ENCODE data around the gene CCSER1. TPM values are rescaled to one million over a fixed set of nuclear protein-coding genes. Genes with fewer than 3 reads are reported as not detected.

CCSER1 gene
- total RNA-seq, 2 experiments from 2014 or later: not detected

DNA sequence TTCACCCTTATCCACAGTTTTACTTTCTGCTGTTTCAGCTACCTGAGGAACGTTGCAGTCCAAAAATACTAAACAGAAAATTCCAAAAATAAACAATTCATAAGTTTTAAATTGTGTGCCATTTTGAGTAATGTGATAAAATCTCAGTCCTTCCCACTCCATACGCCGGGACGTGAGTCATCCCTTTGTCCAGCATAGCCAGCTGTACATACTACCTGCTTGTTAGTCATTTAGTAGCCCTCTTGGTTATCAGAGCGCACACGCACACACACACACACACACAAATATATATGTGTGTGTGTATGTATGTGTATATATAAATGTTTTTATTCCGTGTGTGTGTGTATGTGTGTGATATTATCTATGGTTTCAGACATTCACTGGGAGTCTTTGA, 4.8 kb upstream of the CCSER1 start:
- POLR2A ChIA-PET: no interaction called here

DNA sequence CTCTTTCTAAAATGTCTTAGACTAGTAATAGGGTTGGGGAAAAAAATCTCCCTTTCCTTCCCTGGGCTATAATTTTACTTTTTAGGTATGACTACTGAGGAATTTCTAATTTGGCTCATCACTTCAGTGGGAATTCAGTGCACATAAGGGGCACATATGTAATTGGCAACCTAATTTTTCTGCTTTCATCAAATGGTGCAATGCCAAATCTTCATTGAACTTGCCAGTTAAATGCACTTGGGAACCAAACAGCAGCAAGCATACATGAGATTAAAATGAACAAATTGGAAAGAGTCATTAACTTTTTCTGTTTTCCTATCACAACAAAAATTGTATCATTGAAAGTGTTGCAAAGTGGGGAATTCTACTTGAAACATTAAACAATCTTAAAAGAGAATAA, 2.9 kb upstream of the CCSER1 start:
- Histone ChIP-seq H4K20me1 (ENCODE audit: insufficient read depth, low read length) (no peaks in the 10 kb centered on the region), H3K4me3 (ENCODE audit: low read depth, low read length, poor library complexity, severe bottlenecking) (no peak overlapping the region), H2AFZ (ENCODE audit: low read length) (no peak overlapping the region), H3K9me3 (ENCODE audit: low read length) (no peaks in the 10 kb centered on the region), H3K79me2 (ENCODE audit: insufficient read depth, low read depth, low read length) (no peaks in the 10 kb centered on the region), H3K9me2 (ENCODE audit: insufficient read depth, low read length) (no peaks in the 10 kb centered on the region), H3K4me2 (ENCODE audit: low read length) (no peak overlapping the region), H3K36me3 (ENCODE audit: insufficient read depth, low read length) (no peaks in the 10 kb centered on the region), H3K27ac (ENCODE audit: low read depth, low read length, poor library complexity, severe bottlenecking) (no peak overlapping the region), H3K4me1 (ENCODE audit: insufficient read depth, low read length, poor library complexity, severe bottlenecking) (no peaks in the 10 kb centered on the region)
- no TSS peak for BruUV-seq (replicated peaks)
- ChIA-PET CTCF (ENCODE audit: unreplicated experiment) (no interaction called here), POLR2A (no interaction called here)
- TF ChIP-seq EZH2phosphoT487 (IDR thresholded peaks at IDR 0.05; ENCODE audit: borderline replicate concordance, low read depth, low read length): no peak
- TF ChIP-seq, protein P1, sequence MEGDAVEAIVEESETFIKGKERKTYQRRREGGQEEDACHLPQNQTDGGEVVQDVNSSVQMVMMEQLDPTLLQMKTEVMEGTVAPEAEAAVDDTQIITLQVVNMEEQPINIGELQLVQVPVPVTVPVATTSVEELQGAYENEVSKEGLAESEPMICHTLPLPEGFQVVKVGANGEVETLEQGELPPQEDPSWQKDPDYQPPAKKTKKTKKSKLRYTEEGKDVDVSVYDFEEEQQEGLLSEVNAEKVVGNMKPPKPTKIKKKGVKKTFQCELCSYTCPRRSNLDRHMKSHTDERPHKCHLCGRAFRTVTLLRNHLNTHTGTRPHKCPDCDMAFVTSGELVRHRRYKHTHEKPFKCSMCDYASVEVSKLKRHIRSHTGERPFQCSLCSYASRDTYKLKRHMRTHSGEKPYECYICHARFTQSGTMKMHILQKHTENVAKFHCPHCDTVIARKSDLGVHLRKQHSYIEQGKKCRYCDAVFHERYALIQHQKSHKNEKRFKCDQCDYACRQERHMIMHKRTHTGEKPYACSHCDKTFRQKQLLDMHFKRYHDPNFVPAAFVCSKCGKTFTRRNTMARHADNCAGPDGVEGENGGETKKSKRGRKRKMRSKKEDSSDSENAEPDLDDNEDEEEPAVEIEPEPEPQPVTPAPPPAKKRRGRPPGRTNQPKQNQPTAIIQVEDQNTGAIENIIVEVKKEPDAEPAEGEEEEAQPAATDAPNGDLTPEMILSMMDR (conservative IDR thresholded peaks at IDR 0.05; ENCODE audit: low read length): no peak
- intact Hi-C loops (cut with micrococcal nuclease; ENCODE audit: unreplicated experiment): no loop called here
- DNase-seq (ENCODE audit: low spot score): no peak

More for the DNA sequence above, 4.8 kb upstream of the CCSER1 start:
- Histone ChIP-seq H3K9me3 (ENCODE audit: low read length) (no peaks in the 10 kb centered on the region), H3K4me2 (ENCODE audit: low read length) (no peak overlapping the region), H4K20me1 (ENCODE audit: insufficient read depth, low read length) (no peaks in the 10 kb centered on the region), H3K27ac (ENCODE audit: low read depth, low read length, poor library complexity, severe bottlenecking) (no peak overlapping the region), H3K4me3 (ENCODE audit: low read depth, low read length, poor library complexity, severe bottlenecking) (no peak overlapping the region), H3K36me3 (ENCODE audit: insufficient read depth, low read length) (no peaks in the 10 kb centered on the region), H3K9me2 (ENCODE audit: insufficient read depth, low read length) (no peaks in the 10 kb centered on the region), H3K79me2 (ENCODE audit: insufficient read depth, low read depth, low read length) (no peaks in the 10 kb centered on the region), H3K4me1 (ENCODE audit: insufficient read depth, low read length, poor library complexity, severe bottlenecking) (no peaks in the 10 kb centered on the region), H2AFZ (ENCODE audit: low read length) (no peak overlapping the region)
- intact Hi-C loops (cut with micrococcal nuclease; ENCODE audit: unreplicated experiment): no loop called here
- BruUV-seq (replicated peaks): no TSS peak
- CTCF ChIA-PET (ENCODE audit: unreplicated experiment): no interaction called here
- TF ChIP-seq EZH2phosphoT487 (IDR thresholded peaks at IDR 0.05; ENCODE audit: borderline replicate concordance, low read depth, low read length): no peak
- TF ChIP-seq, protein P1 (conservative IDR thresholded peaks at IDR 0.05; ENCODE audit: low read length): no peak
- no peak for DNase-seq (ENCODE audit: low spot score)

DNA sequence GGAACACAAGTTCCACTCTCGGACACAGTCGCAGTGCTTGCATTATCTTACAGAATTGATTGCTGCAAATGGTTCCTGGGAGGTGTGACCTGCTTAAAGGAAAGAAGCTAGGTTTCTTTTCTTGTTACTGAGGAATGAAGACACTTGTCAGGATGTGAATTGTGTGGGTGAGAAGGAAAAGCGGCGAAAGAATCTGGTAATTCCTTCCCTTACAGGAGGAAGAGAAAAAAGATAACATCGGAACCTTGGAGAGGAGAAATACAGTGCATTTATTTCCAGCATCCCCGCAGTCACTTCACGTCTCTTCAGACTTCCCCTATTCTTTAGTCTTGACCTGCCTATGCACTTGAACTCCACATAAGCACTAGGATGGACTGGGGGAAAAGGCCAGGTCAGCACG, 389 bp upstream of the CCSER1 start:
- Histone ChIP-seq H3K79me2 (ENCODE audit: insufficient read depth, low read depth, low read length) (no peaks in the 10 kb centered on the region), H3K27ac (ENCODE audit: low read depth, low read length, poor library complexity, severe bottlenecking) (no peak overlapping the region), H3K4me3 (ENCODE audit: low read depth, low read length, poor library complexity, severe bottlenecking) (no peak overlapping the region), H2AFZ (ENCODE audit: low read length) (no peak overlapping the region), H3K36me3 (ENCODE audit: insufficient read depth, low read length) (no peaks in the 10 kb centered on the region), H3K9me3 (ENCODE audit: low read length) (no peaks in the 10 kb centered on the region), H3K4me1 (ENCODE audit: insufficient read depth, low read length, poor library complexity, severe bottlenecking) (no peaks in the 10 kb centered on the region), H3K4me2 (ENCODE audit: low read length) (no peak overlapping the region), H3K9me2 (ENCODE audit: insufficient read depth, low read length) (no peaks in the 10 kb centered on the region), H4K20me1 (ENCODE audit: insufficient read depth, low read length) (no peaks in the 10 kb centered on the region)
- no TSS peak for BruUV-seq (replicated peaks)
- ChIA-PET POLR2A (no interaction called here), CTCF (ENCODE audit: unreplicated experiment) (no interaction called here)
- intact Hi-C loops (cut with micrococcal nuclease; ENCODE audit: unreplicated experiment): no loop called here
- TF ChIP-seq EZH2phosphoT487 (IDR thresholded peaks at IDR 0.05; ENCODE audit: borderline replicate concordance, low read depth, low read length): no peak
- TF ChIP-seq, protein P1 (conservative IDR thresholded peaks at IDR 0.05; ENCODE audit: low read length): no peak
- no peak for DNase-seq (ENCODE audit: low spot score)
